C4-2B (cell line): ENCODE data around the gene PPP1R13B.

Experiments used
- ZFX ChIP-seq: fragments of 450-650 bp; IDR thresholded peaks from 2 replicates; pipeline ENCODE4 v1.6.1; 2017
- TF ChIP-seq, protein P1 (sequence below): fragments of 450-650 bp; conservative IDR thresholded peaks from 2 replicates; pipeline ENCODE4 v1.5.1; 2017; ENCODE audit warnings: mild to moderate bottlenecking

- TF ChIP-seq, protein P1, sequence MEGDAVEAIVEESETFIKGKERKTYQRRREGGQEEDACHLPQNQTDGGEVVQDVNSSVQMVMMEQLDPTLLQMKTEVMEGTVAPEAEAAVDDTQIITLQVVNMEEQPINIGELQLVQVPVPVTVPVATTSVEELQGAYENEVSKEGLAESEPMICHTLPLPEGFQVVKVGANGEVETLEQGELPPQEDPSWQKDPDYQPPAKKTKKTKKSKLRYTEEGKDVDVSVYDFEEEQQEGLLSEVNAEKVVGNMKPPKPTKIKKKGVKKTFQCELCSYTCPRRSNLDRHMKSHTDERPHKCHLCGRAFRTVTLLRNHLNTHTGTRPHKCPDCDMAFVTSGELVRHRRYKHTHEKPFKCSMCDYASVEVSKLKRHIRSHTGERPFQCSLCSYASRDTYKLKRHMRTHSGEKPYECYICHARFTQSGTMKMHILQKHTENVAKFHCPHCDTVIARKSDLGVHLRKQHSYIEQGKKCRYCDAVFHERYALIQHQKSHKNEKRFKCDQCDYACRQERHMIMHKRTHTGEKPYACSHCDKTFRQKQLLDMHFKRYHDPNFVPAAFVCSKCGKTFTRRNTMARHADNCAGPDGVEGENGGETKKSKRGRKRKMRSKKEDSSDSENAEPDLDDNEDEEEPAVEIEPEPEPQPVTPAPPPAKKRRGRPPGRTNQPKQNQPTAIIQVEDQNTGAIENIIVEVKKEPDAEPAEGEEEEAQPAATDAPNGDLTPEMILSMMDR: no peak
- no peak for TF ChIP-seq ZFX
Measured at GRCh38 chr14:103772078-103772712, 75.2 kb downstream of the PPP1R13B start.
